ENCODE data around the gene SLC12A1.

The SLC12A1 gene

DNA sequence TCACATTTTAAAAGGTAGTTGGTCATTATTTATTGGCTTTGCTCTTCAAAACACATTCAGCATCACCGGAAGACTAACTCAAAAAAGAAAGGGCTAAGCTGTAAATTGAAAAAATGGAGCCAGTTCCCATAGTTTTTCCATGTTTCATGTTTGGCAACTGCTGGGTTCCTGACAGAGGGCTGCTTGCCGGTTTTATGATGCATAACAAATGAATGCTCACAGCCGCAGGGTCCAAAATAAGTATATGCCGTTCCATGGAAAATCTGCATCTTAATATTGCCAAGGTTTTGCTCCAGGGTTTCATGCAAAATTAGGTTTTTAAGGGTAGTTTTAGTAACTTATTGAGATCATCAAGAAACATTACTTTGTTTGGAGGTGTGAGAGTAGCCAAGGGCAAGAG lies 15.8 kb downstream of the SLC12A1 start:
- H3K27ac ChIP-seq (ENCODE audit: low read depth, low read length), result no peak overlapping the region
- H3K79me1 ChIP-seq (ENCODE audit: low read length), result no peaks in the 10 kb centered on the region
- no peaks in the 10 kb centered on the region for H3K27me3 ChIP-seq (ENCODE audit: insufficient read depth, low read length)
- H4K91ac ChIP-seq (ENCODE audit: low read depth, low read length), result no peak overlapping the region
- H2BK5ac ChIP-seq (ENCODE audit: low read depth, low read length, poor library complexity), result no peak overlapping the region
- no peaks in the 10 kb centered on the region for H3K36me3 ChIP-seq (ENCODE audit: control insufficient read depth in 1 of 2, insufficient read depth in 2 of 2, low read length in 2 of 2)
- DNase-seq, result peak; percentile 32 to 58
- no peak overlapping the region for H3K14ac ChIP-seq (ENCODE audit: low read length)
- no peak overlapping the region for H3K23ac ChIP-seq (ENCODE audit: low read length)
- no peak overlapping the region for H4K8ac ChIP-seq (ENCODE audit: low read depth, low read length)
- H3K79me2 ChIP-seq (ENCODE audit: control insufficient read depth, insufficient read depth, low read length, poor library complexity), result no peaks in the 10 kb centered on the region
- no peak overlapping the region for H3K18ac ChIP-seq (ENCODE audit: low read length)
- no peak overlapping the region for H3K4ac ChIP-seq (ENCODE audit: low read depth, low read length)
- H3K4me3 ChIP-seq (ENCODE audit: low read depth, low read length), result no peak overlapping the region
- no CpG with 5 or more reads among the region's 4 CpGs for WGBS (ENCODE audit: extremely low coverage, insufficient coverage, insufficient read length)
- H3K9ac ChIP-seq (ENCODE audit: low read length), result no peak overlapping the region
- H2BK12ac ChIP-seq (ENCODE audit: low read length), result no peak overlapping the region
- H2AFZ ChIP-seq (ENCODE audit: insufficient read depth, low read length, poor library complexity), result no peak overlapping the region
- H4K12ac ChIP-seq (ENCODE audit: low read depth, low read length), result no peak overlapping the region
- no peak overlapping the region for H2BK120ac ChIP-seq (ENCODE audit: insufficient read depth, low read length, poor library complexity)
- H3K4me1 ChIP-seq (ENCODE audit: control insufficient read depth in 1 of 2, insufficient read depth in 2 of 2, low read length in 2 of 2), result no peaks in the 10 kb centered on the region
- H2AK5ac ChIP-seq (ENCODE audit: low read length), result no peak overlapping the region
- H3K4me2 ChIP-seq (ENCODE audit: low read length), result no peak overlapping the region
- H3K9me3 ChIP-seq (ENCODE audit: insufficient read depth, low read depth, low read length), result no peaks in the 10 kb centered on the region

DNA sequence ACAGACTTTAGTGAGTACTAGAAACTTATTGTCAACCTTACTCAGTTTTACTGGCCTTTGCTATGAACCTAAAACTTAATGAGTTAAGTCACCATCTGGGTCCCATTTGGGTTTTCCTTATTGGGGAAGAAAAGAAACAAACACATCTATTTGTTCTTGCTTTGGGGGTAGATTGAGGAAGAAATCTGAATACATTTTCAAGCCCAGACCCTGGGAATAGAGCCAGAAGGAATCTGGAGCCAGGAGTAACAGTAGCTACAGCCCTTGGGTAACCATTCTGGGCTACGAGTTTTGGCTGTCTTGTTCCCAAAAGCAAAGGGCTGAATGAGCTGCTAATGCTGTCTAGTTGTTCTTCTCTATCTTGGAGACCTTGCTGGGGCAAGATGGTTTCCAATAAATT lies 16.5 kb downstream of the SLC12A1 start:
- no peak overlapping the region for H3K4me3 ChIP-seq (ENCODE audit: low read depth, low read length)
- H3K4ac ChIP-seq (ENCODE audit: low read depth, low read length), result no peak overlapping the region
- H2AFZ ChIP-seq (ENCODE audit: insufficient read depth, low read length, poor library complexity), result no peak overlapping the region
- DNase-seq, result no peak
- H3K79me1 ChIP-seq (ENCODE audit: low read length), result no peaks in the 10 kb centered on the region
- no peak overlapping the region for H3K9ac ChIP-seq (ENCODE audit: low read length)
- H3K27me3 ChIP-seq (ENCODE audit: insufficient read depth, low read length), result no peaks in the 10 kb centered on the region
- H3K14ac ChIP-seq (ENCODE audit: low read length), result no peak overlapping the region
- no peaks in the 10 kb centered on the region for H3K79me2 ChIP-seq (ENCODE audit: control insufficient read depth, insufficient read depth, low read length, poor library complexity)
- H2BK5ac ChIP-seq (ENCODE audit: low read depth, low read length, poor library complexity), result no peak overlapping the region
- no peak overlapping the region for H2AK5ac ChIP-seq (ENCODE audit: low read length)
- no peak overlapping the region for H4K91ac ChIP-seq (ENCODE audit: low read depth, low read length)
- H2BK120ac ChIP-seq (ENCODE audit: insufficient read depth, low read length, poor library complexity), result no peak overlapping the region
- H2BK12ac ChIP-seq (ENCODE audit: low read length), result no peak overlapping the region
- H3K9me3 ChIP-seq (ENCODE audit: insufficient read depth, low read depth, low read length), result no peaks in the 10 kb centered on the region
- no CpG with 5 or more reads among the region's 1 CpG for WGBS (ENCODE audit: extremely low coverage, insufficient coverage, insufficient read length)
- no peak overlapping the region for H3K23ac ChIP-seq (ENCODE audit: low read length)
- H3K4me2 ChIP-seq (ENCODE audit: low read length), result no peak overlapping the region
- H3K27ac ChIP-seq (ENCODE audit: low read depth, low read length), result no peak overlapping the region
- no peak overlapping the region for H4K8ac ChIP-seq (ENCODE audit: low read depth, low read length)
- no peak overlapping the region for H4K12ac ChIP-seq (ENCODE audit: low read depth, low read length)
- no peaks in the 10 kb centered on the region for H3K36me3 ChIP-seq (ENCODE audit: control insufficient read depth in 1 of 2, insufficient read depth in 2 of 2, low read length in 2 of 2)
- no peak overlapping the region for H3K18ac ChIP-seq (ENCODE audit: low read length)
- H3K4me1 ChIP-seq (ENCODE audit: control insufficient read depth in 1 of 2, insufficient read depth in 2 of 2, low read length in 2 of 2), result no peaks in the 10 kb centered on the region

DNA sequence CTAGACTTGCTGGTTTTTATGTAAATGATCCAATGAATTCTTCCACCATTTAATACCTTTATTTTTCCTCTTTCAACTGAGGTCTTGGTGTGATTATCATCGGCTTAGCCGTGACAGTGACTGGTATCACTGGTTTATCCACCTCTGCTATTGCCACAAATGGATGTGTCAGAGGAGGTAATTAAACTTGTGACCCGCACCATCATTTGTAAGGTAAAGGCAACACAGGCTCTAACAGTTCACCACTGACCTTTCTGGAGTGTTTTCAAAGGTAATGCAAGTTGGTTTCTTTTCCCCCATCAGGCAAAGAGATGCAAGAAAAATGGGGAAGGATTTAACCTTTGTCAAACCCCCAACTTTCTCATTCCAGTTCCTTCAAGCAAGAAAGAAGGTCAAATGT lies 19.7 kb downstream of the SLC12A1 start:
- Histone ChIP-seq H3K79me1 (ENCODE audit: low read length) (no peaks in the 10 kb centered on the region), H2AK5ac (ENCODE audit: low read length) (no peak overlapping the region), H3K23ac (ENCODE audit: low read length) (no peak overlapping the region), H3K9ac (ENCODE audit: low read length) (no peak overlapping the region), H3K79me2 (ENCODE audit: control insufficient read depth, insufficient read depth, low read length, poor library complexity) (no peaks in the 10 kb centered on the region), H3K14ac (ENCODE audit: low read length) (no peak overlapping the region), H3K27me3 (ENCODE audit: insufficient read depth, low read length) (no peaks in the 10 kb centered on the region), H4K91ac (ENCODE audit: low read depth, low read length) (no peak overlapping the region), H4K12ac (ENCODE audit: low read depth, low read length) (no peak overlapping the region), H3K18ac (ENCODE audit: low read length) (no peak overlapping the region), H3K27ac (ENCODE audit: low read depth, low read length) (no peak overlapping the region), H4K8ac (ENCODE audit: low read depth, low read length) (no peak overlapping the region), H3K4ac (ENCODE audit: low read depth, low read length) (no peak overlapping the region), H3K4me2 (ENCODE audit: low read length) (no peak overlapping the region), H2AFZ (ENCODE audit: insufficient read depth, low read length, poor library complexity) (no peak overlapping the region), H2BK12ac (ENCODE audit: low read length) (no peak overlapping the region), H2BK120ac (ENCODE audit: insufficient read depth, low read length, poor library complexity) (no peak overlapping the region), H3K36me3 (ENCODE audit: control insufficient read depth in 1 of 2, insufficient read depth in 2 of 2, low read length in 2 of 2) (no peaks in the 10 kb centered on the region), H3K9me3 (ENCODE audit: insufficient read depth, low read depth, low read length) (no peaks in the 10 kb centered on the region), H3K4me3 (ENCODE audit: low read depth, low read length) (no peak overlapping the region), H2BK5ac (ENCODE audit: low read depth, low read length, poor library complexity) (no peak overlapping the region), H3K4me1 (ENCODE audit: control insufficient read depth in 1 of 2, insufficient read depth in 2 of 2, low read length in 2 of 2) (no peaks in the 10 kb centered on the region)
- no CpG with 5 or more reads among the region's 3 CpGs for WGBS (ENCODE audit: extremely low coverage, insufficient coverage, insufficient read length)
- peak; percentile 19 to 61 for DNase-seq

DNA sequence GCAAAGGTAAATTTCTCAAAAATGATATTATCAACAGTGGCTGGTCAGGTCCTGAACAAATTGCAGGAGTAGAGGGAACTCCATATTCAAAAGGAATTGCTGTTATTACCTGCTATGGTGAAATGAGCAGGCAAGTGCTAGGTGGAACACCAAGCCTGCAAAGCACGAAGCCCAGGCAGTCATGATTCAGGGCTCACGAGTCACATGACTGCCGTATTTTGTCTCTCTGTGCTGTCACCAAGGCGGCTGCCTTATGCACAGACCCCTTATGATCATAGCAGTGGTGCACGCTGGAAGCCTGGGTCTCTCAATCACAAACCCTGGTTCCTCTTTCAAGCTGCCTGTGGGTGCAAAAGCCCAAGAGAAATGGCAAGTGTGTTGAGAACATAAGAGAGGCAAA lies 24.4 kb downstream of the SLC12A1 start:
- Histone ChIP-seq H2BK12ac (ENCODE audit: low read length) (no peak overlapping the region), H3K4ac (ENCODE audit: low read depth, low read length) (no peak overlapping the region), H3K9ac (ENCODE audit: low read length) (no peak overlapping the region), H3K23ac (ENCODE audit: low read length) (no peak overlapping the region), H2BK5ac (ENCODE audit: low read depth, low read length, poor library complexity) (no peak overlapping the region), H2AFZ (ENCODE audit: insufficient read depth, low read length, poor library complexity) (no peak overlapping the region), H3K18ac (ENCODE audit: low read length) (no peak overlapping the region), H2AK5ac (ENCODE audit: low read length) (no peak overlapping the region), H4K8ac (ENCODE audit: low read depth, low read length) (no peak overlapping the region), H3K27ac (ENCODE audit: low read depth, low read length) (no peak overlapping the region), H3K27me3 (ENCODE audit: insufficient read depth, low read length) (no peaks in the 10 kb centered on the region), H4K12ac (ENCODE audit: low read depth, low read length) (no peak overlapping the region), H3K9me3 (ENCODE audit: insufficient read depth, low read depth, low read length) (no peaks in the 10 kb centered on the region), H3K4me1 (ENCODE audit: control insufficient read depth in 1 of 2, insufficient read depth in 2 of 2, low read length in 2 of 2) (no peaks in the 10 kb centered on the region), H2BK120ac (ENCODE audit: insufficient read depth, low read length, poor library complexity) (no peak overlapping the region), H3K4me2 (ENCODE audit: low read length) (no peak overlapping the region), H3K4me3 (ENCODE audit: low read depth, low read length) (no peak overlapping the region), H4K91ac (ENCODE audit: low read depth, low read length) (no peak overlapping the region), H3K14ac (ENCODE audit: low read length) (no peak overlapping the region), H3K36me3 (ENCODE audit: control insufficient read depth in 1 of 2, insufficient read depth in 2 of 2, low read length in 2 of 2) (no peaks in the 10 kb centered on the region), H3K79me2 (ENCODE audit: control insufficient read depth, insufficient read depth, low read length, poor library complexity) (no peaks in the 10 kb centered on the region), H3K79me1 (ENCODE audit: low read length) (no peaks in the 10 kb centered on the region)
- no CpG with 5 or more reads among the region's 5 CpGs for WGBS (ENCODE audit: extremely low coverage, insufficient coverage, insufficient read length)
- DNase-seq, result peak in 1 of 2 donors; percentile 10

Data from trophoblast cell (in vitro differentiated cells and primary cell).